Fibroblast of lung (primary cell): ENCODE results near the gene CHST8.

ENCODE experiments used
- CTCF ChIP-seq, 2 donors: IDR thresholded peaks in 1 of 2; conservative IDR thresholded peaks in 1 of 2; 1 replicate in 1 of 2; 2 replicates in 1 of 2; pipeline ENCODE4 v1.5.1; 2011 to 2012; ENCODE audit warnings: low read length in 2 of 2, control low read depth in 1 of 2, inconsistent platforms in 1 of 2, low read depth in 1 of 2, mild to moderate bottlenecking in 1 of 2
- EZH2 ChIP-seq: IDR thresholded peaks from 2 replicates; pipeline ENCODE4 v1.5.1; 2012; ENCODE audit warnings: low read length, control low read depth, mild to moderate bottlenecking; ENCODE audit errors: missing control alignments

- TF ChIP-seq CTCF (conservative IDR thresholded peaks at IDR 0.05 in 1 of 2, IDR thresholded peaks at IDR 0.05 in 1 of 2; ENCODE audit: low read depth in 1 of 2, low read length in 2 of 2) (no peak), EZH2 (no peak)
These were observed 183.6 kb downstream of the CHST8 start for GRCh38 chr19:33805313-33805712.
